Measurements from ENCODE around the gene CBX1. TPM values are rescaled to one million over a fixed set of nuclear protein-coding genes. Genes with fewer than 3 reads are reported as not detected.

The CBX1 gene
- total RNA-seq, 1 donor from 2014 or later, result 34.0 TPM

GRCh38 chr17:48047113-48047740, 54.1 kb downstream of the CBX1 start:
- intact Hi-C loops (cut with DNase I), result no loop called here
- no peaks in the 10 kb centered on the region for H3K27me3 ChIP-seq

GRCh38 chr17:48046296-48046695, 55.0 kb downstream of the CBX1 start:
- H3K4me3 ChIP-seq, result peak overlapping the region; percentile 91
- intact Hi-C loops (cut with DNase I), result no loop called here
- peaks cover 32% of the 10 kb centered on the region for H3K4me1 ChIP-seq
- no peaks in the 10 kb centered on the region for H3K9me3 ChIP-seq
- DNase-seq, result no peak
- ATAC-seq, result no peak
- TF ChIP-seq CTCF (IDR thresholded peaks at IDR 0.05), result no peak
- H3K36me3 ChIP-seq, result peaks cover 9% of the 10 kb centered on the region
- H3K27me3 ChIP-seq, result no peaks in the 10 kb centered on the region
- no peak overlapping the region for H3K27ac ChIP-seq

More at GRCh38 chr17:48047113-48047740, 54.1 kb downstream of the CBX1 start:
- Histone ChIP-seq H3K27ac (peak overlapping the region; percentile 99), H3K4me3 (peak overlapping the region; percentile 91), H3K9me3 (no peaks in the 10 kb centered on the region), H3K36me3 (peaks cover 18% of the 10 kb centered on the region), H3K4me1 (peaks cover 41% of the 10 kb centered on the region)
- no peak for DNase-seq
- ATAC-seq, result no peak
- no peak for TF ChIP-seq CTCF (IDR thresholded peaks at IDR 0.05)

DNA sequence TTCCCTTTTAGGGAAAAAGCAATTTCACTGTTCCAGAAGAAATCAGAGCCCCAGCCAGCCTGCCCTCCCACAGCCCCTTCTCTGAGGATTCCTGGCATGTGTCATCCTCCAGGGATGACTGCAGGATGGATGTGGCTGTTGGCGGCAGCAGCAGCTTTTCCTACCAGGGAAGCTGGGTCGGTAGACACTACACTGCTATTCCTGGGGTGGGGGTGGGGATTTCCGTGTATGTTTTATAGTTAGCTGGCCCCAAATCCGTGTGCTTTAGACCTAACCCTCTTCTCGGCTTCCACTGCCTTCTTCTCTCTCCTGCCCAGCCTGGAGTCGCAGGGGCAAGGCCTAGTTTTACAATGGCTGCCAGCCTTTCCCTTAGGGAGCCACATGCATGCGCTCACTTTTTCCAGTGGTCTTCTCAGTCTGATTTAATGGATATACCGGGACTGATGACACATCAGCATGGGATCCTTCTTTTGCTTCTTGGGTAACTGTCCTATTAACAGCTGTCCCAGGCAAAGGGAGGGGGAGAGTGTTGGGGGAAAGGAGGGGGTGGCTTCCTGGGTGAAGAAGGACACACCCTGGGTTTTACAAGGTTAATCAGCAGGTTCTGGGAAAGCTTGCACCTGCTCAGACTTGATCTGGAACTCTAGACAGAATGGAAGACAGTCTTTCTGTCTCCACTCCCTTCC, 55.8 kb downstream of the CBX1 start:
- Histone ChIP-seq H3K27me3 (no peaks in the 10 kb centered on the region), H3K9me3 (no peaks in the 10 kb centered on the region), H3K27ac (no peak overlapping the region), H3K4me1 (peaks cover 23% of the 10 kb centered on the region), H3K4me3 (no peak overlapping the region), H3K36me3 (peaks cover under 1% of the 10 kb centered on the region)
- no peak for TF ChIP-seq CTCF (IDR thresholded peaks at IDR 0.05)
- DNase-seq (peak; percentile 37), ATAC-seq (no peak)
- intact Hi-C loops (cut with DNase I), result no loop called here

GRCh38 chr17:48044851-48045250, 56.4 kb downstream of the CBX1 start:
- intact Hi-C loops (cut with DNase I), result no loop called here
- peaks cover 17% of the 10 kb centered on the region for H3K4me1 ChIP-seq
- H3K36me3 ChIP-seq, result no peaks in the 10 kb centered on the region
- TF ChIP-seq CTCF (IDR thresholded peaks at IDR 0.05), result no peak
- H3K9me3 ChIP-seq, result no peaks in the 10 kb centered on the region
- H3K27ac ChIP-seq, result no peak overlapping the region
- ATAC-seq (no peak), DNase-seq (peak; percentile 5)
- no peaks in the 10 kb centered on the region for H3K27me3 ChIP-seq
- H3K4me3 ChIP-seq, result no peak overlapping the region

GRCh38 chr17:48043176-48043575, 58.1 kb downstream of the CBX1 start:
- H3K36me3 ChIP-seq, result no peaks in the 10 kb centered on the region
- no peaks in the 10 kb centered on the region for H3K9me3 ChIP-seq
- no peak for ATAC-seq
- no peak for TF ChIP-seq CTCF (IDR thresholded peaks at IDR 0.05)
- H3K4me1 ChIP-seq, result peaks cover 11% of the 10 kb centered on the region
- H3K27me3 ChIP-seq, result no peaks in the 10 kb centered on the region
- H3K4me3 ChIP-seq, result no peak overlapping the region
- DNase-seq, result no peak
- intact Hi-C loops (cut with DNase I), result no loop called here
- H3K27ac ChIP-seq, result no peak overlapping the region
